Lung (tissue), 12 donors: Measurements from ENCODE around the gene CCDC112. TPM values are rescaled to one million over a fixed set of nuclear protein-coding genes. Genes with fewer than 3 reads are reported as not detected.

ENCODE experiments used
- ATAC-seq: fragments of 200-7000 bp; cut with Tn5 transposase; one replicate; pipeline ENCODE4 v1.9.1; 2020; ENCODE audit warnings: moderate number of reproducible peaks; ENCODE audit not compliant: insufficient read depth, low FRiP score
- DNase-seq, 3 donors: peaks; one replicate each; pipeline ENCODE4 v3.0.0-alpha.2; 2013 to 2017
- H3K27ac ChIP-seq, 2 donors: one replicate each; pipeline ENCODE4 v1.5.1; 2013; ENCODE audit warnings: mild to moderate bottlenecking in 2 of 2, moderate library complexity in 2 of 2, control low read depth in 1 of 2, inconsistent platforms in 1 of 2, low read depth in 1 of 2, low read length in 1 of 2
- H3K27me3 ChIP-seq, 3 donors: one replicate each; pipeline ENCODE4 v1.5.1; 2013; ENCODE audit warnings: low read length in 2 of 3; ENCODE audit not compliant: control insufficient read depth in 3 of 3, insufficient read depth in 3 of 3
- H3K36me3 ChIP-seq, 4 donors: one replicate each; pipeline ENCODE4 v1.5.1; 2013; ENCODE audit warnings: low read length in 4 of 4, mild to moderate bottlenecking in 1 of 4, moderate library complexity in 1 of 4; ENCODE audit not compliant: control insufficient read depth in 4 of 4, insufficient read depth in 4 of 4
- H3K4me1 ChIP-seq, 5 donors: one replicate each; pipeline ENCODE4 v1.5.1; 2013; ENCODE audit warnings: low read length in 5 of 5, mild to moderate bottlenecking in 2 of 5, moderate library complexity in 1 of 5; ENCODE audit not compliant: control insufficient read depth in 5 of 5, insufficient read depth in 5 of 5
- H3K4me3 ChIP-seq: one replicate; pipeline ENCODE4 v1.5.1; 2013; ENCODE audit warnings: mild to moderate bottlenecking, control low read depth, moderate library complexity
- H3K9ac ChIP-seq, 2 donors: one replicate each; pipeline ENCODE4 v1.5.1; 2013; ENCODE audit warnings: low read length in 2 of 2, control low read depth in 1 of 2; ENCODE audit not compliant: insufficient read depth in 1 of 2
- H3K9me3 ChIP-seq, 4 donors: one replicate each; pipeline ENCODE4 v1.5.1; 2013; ENCODE audit warnings: low read length in 3 of 4, mild to moderate bottlenecking in 1 of 4, moderate library complexity in 1 of 4; ENCODE audit not compliant: control insufficient read depth in 4 of 4, insufficient read depth in 3 of 4
- CTCF ChIP-seq: IDR thresholded peaks from 2 replicates; pipeline ENCODE4 v1.5.1; 2012; ENCODE audit warnings: mild to moderate bottlenecking; ENCODE audit errors: control extremely low read depth, extremely low read depth
- WGBS, 2 donors: extraction: QIAGEN DNeasy Blood & Tissue Kit; methylation state at CpG; one replicate each; pipeline ENCODE4 v1.1.7; 2013; 5-methylcytosine and 5-hydroxymethylcytosine counted together
- polyA plus RNA-seq, 2 donors: library from polyadenylated mRNA; stranded (reverse); fragments of 200-250 nt; gene quantifications; one replicate each; pipeline ENCODE4 v1.2.1, GENCODE V29; 2013
- total RNA-seq, 2 donors: library from RNA; depleted of rRNA in 1 of 2; stranded (reverse); fragments of >200 nt in 1 of 2; gene quantifications; one replicate each; pipeline ENCODE4 v1.2.1, GENCODE V29; 2014 to 2021
- donor health status: control.
- donor health status: control.
- donor health status: Bipolar disorder and iron deficiency.
- donor health status: healthy.
- donor health status: DM: yes; HTN: yes; CAD: no.

The CCDC112 gene
- total and polyA plus RNA-seq, 4 donors = 3.5 to 9.9 (median 6.8) TPM

- 66 to 88% methylated on average over 6 of the region's 6 CpGs for WGBS, 2 donors
- DNase-seq (no peak), ATAC-seq (no peak)
- no peaks in the 10 kb centered on the region for H3K9me3 ChIP-seq
- H3K9ac ChIP-seq = no peak overlapping the region
- no peak overlapping the region for H3K27ac ChIP-seq
- H3K27me3 ChIP-seq = no peaks in the 10 kb centered on the region
- no peak for TF ChIP-seq CTCF
- H3K4me1 ChIP-seq = no peaks in the 10 kb centered on the region
- H3K36me3 ChIP-seq = peaks cover 0 to 18% (median 3%) of the 10 kb centered on the region in 4 donors
- H3K4me3 ChIP-seq = no peak overlapping the region
These were observed 25.0 kb downstream of the CCDC112 start for GRCh38 chr5:115271295-115272050.

GRCh38 chr5:115267617-115268016 is 28.8 kb downstream of the CCDC112 start:
- H3K9ac ChIP-seq = no peak overlapping the region
- ATAC-seq = no peak
- no peak for TF ChIP-seq CTCF
- no peak overlapping the region for H3K4me3 ChIP-seq
- H3K27ac ChIP-seq = no peak overlapping the region
- H3K9me3 ChIP-seq = no peaks in the 10 kb centered on the region
- H3K4me1 ChIP-seq = peaks cover 0 to 3% (median 0%) of the 10 kb centered on the region in 5 donors
- peaks cover 0 to 8% (median 0%) of the 10 kb centered on the region in 4 donors for H3K36me3 ChIP-seq
- no peak for DNase-seq
- H3K27me3 ChIP-seq = no peaks in the 10 kb centered on the region

DNA sequence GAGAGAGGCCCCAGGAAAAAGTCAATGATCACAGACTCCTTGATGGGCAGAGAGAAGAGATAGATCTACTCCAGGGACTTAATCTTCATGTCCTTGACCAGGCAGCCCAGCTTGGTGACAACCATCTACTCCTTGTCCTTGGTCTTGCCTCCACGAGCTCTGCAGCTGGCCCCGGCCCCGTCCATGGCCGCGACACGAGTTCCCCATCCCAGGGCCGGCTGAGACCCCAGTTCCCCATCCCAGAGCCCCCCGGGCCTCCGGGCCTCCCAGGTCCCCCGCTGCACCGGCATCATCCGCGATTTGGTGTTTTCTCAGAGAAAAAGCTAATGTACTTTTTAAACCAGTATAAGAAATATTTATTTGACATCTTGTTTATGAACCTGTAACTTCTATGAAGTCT is 31.2 kb downstream of the CCDC112 start:
- DNase-seq (no peak), ATAC-seq (no peak)
- Histone ChIP-seq H3K27me3 (no peaks in the 10 kb centered on the region), H3K4me1 (peaks cover 2 to 17% (median 5%) of the 10 kb centered on the region in 5 donors), H3K36me3 (peaks cover 0 to 4% (median 0%) of the 10 kb centered on the region in 4 donors), H3K4me3 (no peak overlapping the region), H3K9me3 (no peaks in the 10 kb centered on the region), H3K9ac (no peak overlapping the region), H3K27ac (no peak overlapping the region)
- no peak for TF ChIP-seq CTCF
- 95 to 96% methylated on average over 13 of the region's 13 CpGs for WGBS, 2 donors

GRCh38 chr5:115264786-115265185 is 31.7 kb downstream of the CCDC112 start:
- Histone ChIP-seq H3K27ac (no peak overlapping the region), H3K9me3 (no peaks in the 10 kb centered on the region), H3K4me1 (peaks cover 2 to 17% (median 5%) of the 10 kb centered on the region in 5 donors), H3K9ac (no peak overlapping the region), H3K36me3 (peaks cover 0 to 4% (median 0%) of the 10 kb centered on the region in 4 donors), H3K27me3 (no peaks in the 10 kb centered on the region), H3K4me3 (no peak overlapping the region)
- TF ChIP-seq CTCF = no peak
- DNase-seq (no peak), ATAC-seq (no peak)
- WGBS, 2 donors = 95 to 98% methylated on average over 13 of the region's 13 CpGs
